ENCODE measurements around the gene ACVR1B. TPM values are rescaled to one million over a fixed set of nuclear protein-coding genes. Genes with fewer than 3 reads are reported as not detected.

Gene ACVR1B
- total and polyA plus RNA-seq, 10 donors, result 2.8 to 27.6 (median 18.6) TPM

GRCh38 chr12:51980051-51980808 lies 28.7 kb downstream of the ACVR1B start:
- TF ChIP-seq CTCF (IDR thresholded peaks at IDR 0.05 in 8 of 11, conservative IDR thresholded peaks at IDR 0.05 in 3 of 11), result peak; percentile 92 to 99 (median 97)
- TF ChIP-seq POLR2AphosphoS5 (IDR thresholded peaks at IDR 0.05), result peak in 1 of 3 donors; percentile 53
- TF ChIP-seq POLR2A (IDR thresholded peaks at IDR 0.05), result no peak
- intact Hi-C loops (cut with DNase I; ENCODE audit: low total_unique reads), result loop anchor here (2.0 kb wide), 1 partner anchor 83 kb away; no protein-coding TSS in a partner anchor
- DNase-seq, result peak; percentile 92
- WGBS, 5 donors, result 28 to 33% (median 30%) methylated on average over 7 of the region's 7 CpGs
- H3K27ac ChIP-seq, result peak overlapping the region in 3 of 8 donors; percentile 12 to 55 (median 22)
- H3K4me1 ChIP-seq, result peaks cover 5 to 50% (median 25%) of the 10 kb centered on the region in 6 donors
- H3K4me3 ChIP-seq, result no peak overlapping the region
- H3K9me3 ChIP-seq, result no peaks in the 10 kb centered on the region
- peaks cover 0 to 92% (median 52%) of the 10 kb centered on the region in 6 donors for H3K36me3 ChIP-seq
- no peaks in the 10 kb centered on the region for H3K27me3 ChIP-seq (replicated peaks in 1 of 7)

GRCh38 chr12:51980809-51981127 lies 29.3 kb downstream of the ACVR1B start:
- Histone ChIP-seq H3K4me1 (peaks cover 5 to 44% (median 21%) of the 10 kb centered on the region in 6 donors), H3K4me3 (no peak overlapping the region), H3K9me3 (no peaks in the 10 kb centered on the region), H3K36me3 (peaks cover 0 to 92% (median 55%) of the 10 kb centered on the region in 6 donors), H3K27me3 (replicated peaks in 1 of 7) (no peaks in the 10 kb centered on the region), H3K27ac (peak overlapping the region in 3 of 8 donors; percentile 12 to 55 (median 22))
- TF ChIP-seq POLR2A (IDR thresholded peaks at IDR 0.05) (no peak), POLR2AphosphoS5 (IDR thresholded peaks at IDR 0.05) (no peak), CTCF (IDR thresholded peaks at IDR 0.05 in 8 of 11, conservative IDR thresholded peaks at IDR 0.05 in 3 of 11) (no peak)
- no peak for DNase-seq
- WGBS, 5 donors, result 75 to 83% (median 80%) methylated on average over 10 of the region's 10 CpGs
- intact Hi-C loops (cut with DNase I; ENCODE audit: low total_unique reads), result loop anchor here (2.0 kb wide), 1 partner anchor 84 kb away; no protein-coding TSS in a partner anchor

DNA sequence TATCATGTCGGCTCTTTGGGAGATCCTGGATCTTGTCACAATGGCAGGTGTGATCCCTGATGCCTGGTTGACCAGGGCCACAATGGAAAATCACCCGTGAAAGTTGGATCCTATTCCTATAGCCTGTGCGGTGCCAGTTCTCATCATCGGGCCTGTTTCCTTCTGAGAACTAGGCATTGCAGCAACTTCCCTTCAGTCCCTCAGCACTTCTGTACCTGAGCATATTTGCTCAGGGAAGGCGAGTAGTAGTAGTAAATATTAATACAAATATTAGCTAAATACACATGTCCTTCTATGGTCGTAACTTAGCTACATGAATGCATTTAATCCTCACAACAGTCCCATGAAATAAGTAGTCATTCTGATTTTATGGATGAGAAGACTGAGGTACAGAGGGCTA lies 33.2 kb downstream of the ACVR1B start:
- TF ChIP-seq CTCF (IDR thresholded peaks at IDR 0.05 in 8 of 11, conservative IDR thresholded peaks at IDR 0.05 in 3 of 11) (no peak), POLR2AphosphoS5 (IDR thresholded peaks at IDR 0.05) (no peak), POLR2A (IDR thresholded peaks at IDR 0.05) (no peak)
- WGBS, 5 donors, result 83 to 96% (median 84%) methylated on average over 6 of the region's 6 CpGs
- intact Hi-C loops (cut with DNase I; ENCODE audit: low total_unique reads), result no loop called here
- Histone ChIP-seq H3K9me3 (no peaks in the 10 kb centered on the region), H3K4me3 (no peak overlapping the region), H3K27ac (no peak overlapping the region), H3K4me1 (peaks cover 5 to 20% (median 11%) of the 10 kb centered on the region in 6 donors), H3K36me3 (peaks cover 0 to 92% (median 45%) of the 10 kb centered on the region in 6 donors), H3K27me3 (replicated peaks in 1 of 7) (no peaks in the 10 kb centered on the region)
- no peak for DNase-seq

GRCh38 chr12:51985154-51985835 lies 33.8 kb downstream of the ACVR1B start:
- 86 to 97% (median 90%) methylated on average over 9 of the region's 9 CpGs for WGBS, 5 donors
- no peak for DNase-seq
- H3K4me3 ChIP-seq, result no peak overlapping the region
- no peaks in the 10 kb centered on the region for H3K27me3 ChIP-seq (replicated peaks in 1 of 7)
- intact Hi-C loops (cut with DNase I; ENCODE audit: low total_unique reads), result no loop called here
- no peak for TF ChIP-seq POLR2A (IDR thresholded peaks at IDR 0.05)
- no peak for TF ChIP-seq POLR2AphosphoS5 (IDR thresholded peaks at IDR 0.05)
- TF ChIP-seq CTCF (IDR thresholded peaks at IDR 0.05 in 8 of 11, conservative IDR thresholded peaks at IDR 0.05 in 3 of 11), result no peak
- no peak overlapping the region for H3K27ac ChIP-seq
- H3K4me1 ChIP-seq, result peaks cover 4 to 16% (median 6%) of the 10 kb centered on the region in 6 donors
- H3K36me3 ChIP-seq, result peaks cover 0 to 98% (median 45%) of the 10 kb centered on the region in 6 donors
- H3K9me3 ChIP-seq, result no peaks in the 10 kb centered on the region

Data from spleen (tissue), 11 donors.